Trophoblast cell (in vitro differentiated cells and primary cell): ENCODE results near the gene RFX1.
A peak's percentile ranks its signal among the peaks of the same experiment; 100 is the strongest.
"Not testable (repeated sequence)": the region's sequence is repeated elsewhere in the genome, so short reads cannot be mapped to it uniquely, and the experiment has no call there.

Experiments used
- DNase-seq, 2 donors: peaks; one replicate each; pipeline ENCODE4 v3.0.0-alpha.2; 2016
- H2AFZ ChIP-seq: 2 replicates; pipeline ENCODE4 v1.6.1; 2013; ENCODE audit warnings: low read length, moderate library complexity, mild to moderate bottlenecking; ENCODE audit not compliant: insufficient read depth, poor library complexity
- H2AK5ac ChIP-seq: 2 replicates; pipeline ENCODE4 v1.6.1; 2013; ENCODE audit warnings: mild to moderate bottlenecking, low read length
- H2BK120ac ChIP-seq: 2 replicates; pipeline ENCODE4 v1.6.1; 2013; ENCODE audit warnings: low read length, mild to moderate bottlenecking, moderate library complexity; ENCODE audit not compliant: insufficient read depth, poor library complexity
- H2BK12ac ChIP-seq: 2 replicates; pipeline ENCODE4 v1.6.1; 2013; ENCODE audit warnings: mild to moderate bottlenecking, low read length, moderate library complexity
- H2BK5ac ChIP-seq: 2 replicates; pipeline ENCODE4 v1.6.1; 2013; ENCODE audit warnings: low read length, low read depth, moderate library complexity, mild to moderate bottlenecking; ENCODE audit not compliant: poor library complexity
- H3K14ac ChIP-seq: 2 replicates; pipeline ENCODE4 v1.6.1; 2013; ENCODE audit warnings: mild to moderate bottlenecking, low read length
- H3K18ac ChIP-seq: 2 replicates; pipeline ENCODE4 v1.6.1; 2013; ENCODE audit warnings: mild to moderate bottlenecking, low read length
- H3K23ac ChIP-seq: 2 replicates; pipeline ENCODE4 v1.6.1; 2013; ENCODE audit warnings: low read length
- H3K27ac ChIP-seq: 2 replicates; pipeline ENCODE4 v1.5.1; 2013; ENCODE audit warnings: low read depth, mild to moderate bottlenecking, inconsistent platforms, low read length, moderate library complexity
- H3K27me3 ChIP-seq: 2 replicates; pipeline ENCODE4 v1.6.1; 2013; ENCODE audit warnings: inconsistent platforms, mild to moderate bottlenecking, low read length, moderate library complexity; ENCODE audit not compliant: insufficient read depth
- H3K36me3 ChIP-seq, 2 experiments: 1 replicate in 1 of 2; 2 replicates in 1 of 2; pipeline ENCODE4 v1.6.1; 2013; ENCODE audit warnings: low read length in 2 of 2, mild to moderate bottlenecking in 2 of 2, moderate library complexity in 1 of 2; ENCODE audit not compliant: insufficient read depth in 2 of 2, control insufficient read depth in 1 of 2
- H3K4ac ChIP-seq: 2 replicates; pipeline ENCODE4 v1.6.1; 2013; ENCODE audit warnings: low read depth, mild to moderate bottlenecking, low read length, moderate library complexity
- H3K4me1 ChIP-seq, 2 experiments: 1 replicate in 1 of 2; 2 replicates in 1 of 2; pipeline ENCODE4 v1.6.1; 2013; ENCODE audit warnings: low read length in 2 of 2, mild to moderate bottlenecking in 2 of 2, moderate library complexity in 1 of 2; ENCODE audit not compliant: insufficient read depth in 2 of 2, control insufficient read depth in 1 of 2
- H3K4me2 ChIP-seq: 2 replicates; pipeline ENCODE4 v1.6.1; 2013; ENCODE audit warnings: inconsistent platforms, mild to moderate bottlenecking, low read length, moderate library complexity
- H3K4me3 ChIP-seq: 2 replicates; pipeline ENCODE4 v1.5.1; 2013; ENCODE audit warnings: mild to moderate bottlenecking, low read depth, low read length, inconsistent platforms
- H3K79me1 ChIP-seq: one replicate; pipeline ENCODE4 v1.6.1; 2013; ENCODE audit warnings: low read length
- H3K79me2 ChIP-seq: 2 replicates; pipeline ENCODE4 v1.6.1; 2013; ENCODE audit warnings: low read length, mild to moderate bottlenecking; ENCODE audit not compliant: control insufficient read depth, insufficient read depth, poor library complexity
- H3K9ac ChIP-seq: 2 replicates; pipeline ENCODE4 v1.6.1; 2013; ENCODE audit warnings: mild to moderate bottlenecking, low read length
- H3K9me3 ChIP-seq: 2 replicates; pipeline ENCODE4 v1.6.1; 2013; ENCODE audit warnings: low read depth, mild to moderate bottlenecking, control low read depth, inconsistent platforms, low read length; ENCODE audit not compliant: insufficient read depth
- H4K12ac ChIP-seq: 2 replicates; pipeline ENCODE4 v1.6.1; 2013; ENCODE audit warnings: low read depth, mild to moderate bottlenecking, low read length, moderate library complexity
- H4K8ac ChIP-seq: 2 replicates; pipeline ENCODE4 v1.6.1; 2013; ENCODE audit warnings: low read depth, mild to moderate bottlenecking, low read length, moderate library complexity
- H4K91ac ChIP-seq: one replicate; pipeline ENCODE4 v1.6.1; 2013; ENCODE audit warnings: low read depth, mild to moderate bottlenecking, low read length, moderate library complexity
- WGBS: extraction: QIAGEN DNeasy Blood & Tissue Kit; methylation state at CpG from one replicate; pipeline ENCODE4 v1.1.7; 2013; ENCODE audit warnings: missing lambda C conversion rate; ENCODE audit not compliant: insufficient read length, insufficient coverage; ENCODE audit errors: extremely low coverage; 5-methylcytosine and 5-hydroxymethylcytosine counted together

The RFX1 gene

DNA sequence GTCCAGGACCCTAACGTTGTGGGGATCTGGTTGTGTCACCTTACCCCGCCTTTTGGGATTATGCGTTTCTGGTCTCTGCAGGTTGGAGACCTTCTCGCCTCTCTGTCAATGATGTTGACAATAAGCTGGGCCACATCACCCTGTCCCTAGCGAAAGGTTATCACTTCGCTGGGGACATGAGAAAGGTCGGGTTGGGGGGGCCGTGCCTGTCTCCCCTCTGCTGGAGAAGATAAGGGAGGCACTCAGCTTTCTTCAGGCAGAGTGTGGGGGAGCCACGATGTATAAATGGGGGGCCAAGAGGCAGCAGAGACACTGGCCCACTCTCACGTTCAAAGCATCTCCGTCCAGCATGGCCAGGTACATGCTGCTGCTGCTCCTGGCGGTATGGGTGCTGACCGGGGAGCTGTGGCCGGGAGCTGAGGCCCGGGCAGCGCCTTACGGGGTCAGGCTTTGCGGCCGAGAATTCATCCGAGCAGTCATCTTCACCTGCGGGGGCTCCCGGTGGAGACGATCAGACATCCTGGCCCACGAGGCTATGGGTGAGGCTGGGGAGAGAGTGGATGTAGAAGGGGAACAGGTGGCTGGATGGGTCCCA, 21.8 kb upstream of the RFX1 start, which contains the start of gene RLN3:
Gene RLN3 (plus strand): TSS at position 293 of the 595 bp plus-strand sequence. CDS start 57 bp downstream, at position 350.
- Histone ChIP-seq H2AFZ (no peak within 1 kb of the TSS), H2AK5ac (no peak within 1 kb of the TSS), H3K27me3 (no peaks in the 10 kb centered on the region), H4K91ac (no peak within 1 kb of the TSS), H3K18ac (no peak within 1 kb of the TSS), H3K27ac (no peak within 1 kb of the TSS), H3K4me3 (no peak within 1 kb of the TSS), H3K9me3 (no peaks in the 10 kb centered on the region), H4K8ac (no peak within 1 kb of the TSS), H3K4ac (no peak within 1 kb of the TSS), H2BK120ac (no peak within 1 kb of the TSS), H3K4me1 (peaks cover 3% of the 10 kb centered on the region in 2 experiments), H2BK12ac (no peak within 1 kb of the TSS), H4K12ac (no peak within 1 kb of the TSS), H3K79me2 (peaks cover 3% of the 10 kb centered on the region), H3K36me3 (no peaks in the 10 kb centered on the region), H3K14ac (no peak within 1 kb of the TSS), H3K4me2 (no peak within 1 kb of the TSS), H3K79me1 (peaks cover 9% of the 10 kb centered on the region), H3K9ac (no peak within 1 kb of the TSS), H2BK5ac (no peak within 1 kb of the TSS), H3K23ac (no peak within 1 kb of the TSS)
- no CpG with 5 or more reads among the region's 24 CpGs for WGBS
- DNase-seq, result no peak

DNA sequence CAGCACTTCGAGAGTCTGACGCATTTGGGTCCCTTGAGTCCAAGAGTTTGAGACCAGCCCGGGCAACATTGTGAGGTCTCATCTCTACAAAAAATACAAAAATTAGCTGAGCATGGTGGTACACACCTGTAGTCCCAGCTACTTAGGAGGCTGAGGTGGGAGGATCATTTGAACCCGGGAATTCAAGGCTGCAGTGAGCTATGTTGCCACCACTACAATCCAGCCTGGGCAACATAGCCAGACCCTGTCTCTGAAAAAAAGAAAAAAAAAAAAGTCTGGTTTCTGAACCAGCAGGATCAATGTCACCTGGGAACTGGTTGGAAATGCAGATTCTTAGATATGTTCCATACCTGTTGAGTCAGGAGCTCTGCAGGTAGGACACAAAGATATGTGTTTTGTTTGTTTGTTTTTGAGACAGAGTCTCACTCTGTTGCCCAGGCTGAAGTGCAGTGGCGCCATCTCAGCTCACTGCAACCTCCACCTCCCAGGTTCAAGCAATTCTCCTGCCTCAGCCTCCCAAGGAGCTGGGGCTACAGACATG, 20.6 kb upstream of the RFX1 start:
- not testable (repeated sequence) for H3K9ac ChIP-seq, H2BK5ac ChIP-seq, H3K79me2 ChIP-seq, H4K8ac ChIP-seq, H2BK12ac ChIP-seq, H4K91ac ChIP-seq, H2AFZ ChIP-seq, H3K23ac ChIP-seq, H3K18ac ChIP-seq, H3K79me1 ChIP-seq, H2AK5ac ChIP-seq, H3K9me3 ChIP-seq, H3K4me3 ChIP-seq, H3K27ac ChIP-seq, H3K4me1 ChIP-seq, H4K12ac ChIP-seq, H3K14ac ChIP-seq, H3K4ac ChIP-seq, H3K36me3 ChIP-seq, H3K4me2 ChIP-seq, H2BK120ac ChIP-seq, H3K27me3 ChIP-seq
- WGBS, result no CpG with 5 or more reads among the region's 5 CpGs
- peak; percentile 68 to 92 for DNase-seq

DNA sequence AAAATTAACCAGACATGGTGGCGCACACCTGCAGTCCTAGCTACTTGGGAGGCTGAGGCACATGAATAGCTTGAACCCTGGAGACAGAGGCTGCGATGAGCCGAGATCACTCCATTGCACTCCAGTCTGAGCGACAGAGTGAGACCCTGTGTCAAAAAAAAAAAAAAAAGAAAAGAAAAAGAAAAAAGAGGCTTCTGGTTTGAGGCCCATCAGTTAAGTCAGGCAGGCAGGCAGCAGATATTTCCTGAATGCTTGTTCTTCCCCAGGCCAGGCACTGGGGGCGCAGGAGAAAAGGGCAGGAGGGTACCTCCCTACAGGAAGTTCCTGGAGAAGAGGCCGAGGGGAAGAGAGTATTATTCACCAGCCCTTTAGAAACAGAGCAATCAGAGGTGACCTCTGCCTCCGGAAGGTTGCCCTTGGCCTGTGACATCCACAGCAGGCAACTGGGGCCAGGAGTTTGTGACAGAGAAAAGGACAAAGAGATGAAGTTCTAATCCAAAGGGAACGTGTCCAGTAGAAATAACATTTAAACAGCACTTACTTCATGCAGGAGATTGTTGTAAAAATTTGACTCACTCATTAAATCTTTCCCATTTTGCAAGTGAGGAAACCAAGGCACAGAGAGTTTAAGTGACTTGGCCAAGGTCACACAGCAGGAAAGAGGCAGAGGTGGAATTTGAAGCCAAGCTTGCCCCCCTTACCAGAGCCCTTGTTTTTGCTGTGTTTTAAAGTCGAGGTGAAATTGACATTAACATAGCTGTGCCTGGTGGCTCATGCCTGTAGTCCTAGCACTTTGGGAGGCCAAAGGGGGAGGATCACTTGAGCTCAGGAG, 17.5 kb upstream of the RFX1 start:
- Histone ChIP-seq H3K14ac (no peak overlapping the region), H3K79me1 (peaks cover 2% of the 10 kb centered on the region), H3K4me2 (no peak overlapping the region), H3K4ac (no peak overlapping the region), H3K36me3 (no peaks in the 10 kb centered on the region), H3K9ac (no peak overlapping the region), H3K27ac (no peak overlapping the region), H2BK5ac (no peak overlapping the region), H4K8ac (peak overlapping the region; percentile 74), H3K4me3 (no peak overlapping the region), H3K18ac (no peak overlapping the region), H3K79me2 (no peaks in the 10 kb centered on the region), H2BK12ac (no peak overlapping the region), H4K91ac (peak overlapping the region; percentile 18), H3K4me1 (no peaks in the 10 kb centered on the region), H4K12ac (peak overlapping the region; percentile 68), H3K27me3 (no peaks in the 10 kb centered on the region), H2BK120ac (no peak overlapping the region), H2AK5ac (no peak overlapping the region), H3K23ac (no peak overlapping the region), H2AFZ (peak overlapping the region; percentile 59), H3K9me3 (no peaks in the 10 kb centered on the region)
- no peak for DNase-seq
- WGBS, result no CpG with 5 or more reads among the region's 9 CpGs

DNA sequence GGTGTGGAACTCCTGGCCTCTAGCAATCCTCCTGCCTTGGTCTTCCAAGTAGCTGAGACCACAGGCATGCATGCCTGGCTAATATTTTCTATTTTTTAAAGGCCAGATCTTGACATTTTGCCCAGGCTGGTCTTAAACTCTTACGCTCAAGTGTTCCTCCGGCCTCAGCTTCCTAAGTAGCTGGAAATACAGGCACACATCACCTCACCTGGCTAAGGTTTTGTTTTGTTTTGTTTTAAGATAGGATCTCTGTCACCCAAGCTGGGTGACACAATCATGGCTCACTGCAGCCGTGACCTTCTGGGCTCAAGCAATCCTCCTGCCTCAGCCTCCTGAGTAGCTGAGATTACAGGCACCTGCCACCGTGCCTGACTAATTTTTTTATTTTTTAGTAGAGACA, 16.3 kb upstream of the RFX1 start:
- Histone ChIP-seq H4K91ac (no peak overlapping the region), H3K4me2 (no peak overlapping the region), H3K4me1 (peaks cover 0 to 2% of the 10 kb centered on the region in 2 experiments), H3K4me3 (no peak overlapping the region), H4K12ac (no peak overlapping the region), H3K14ac (no peak overlapping the region), H2BK12ac (peak overlapping the region; percentile 30), H3K4ac (no peak overlapping the region), H3K79me2 (no peaks in the 10 kb centered on the region), H3K36me3 (no peaks in the 10 kb centered on the region), H2BK120ac (no peak overlapping the region), H3K18ac (no peak overlapping the region), H3K79me1 (peaks cover 2% of the 10 kb centered on the region), H2AK5ac (no peak overlapping the region), H2AFZ (no peak overlapping the region), H3K9me3 (no peaks in the 10 kb centered on the region), H3K9ac (no peak overlapping the region), H4K8ac (no peak overlapping the region), H2BK5ac (no peak overlapping the region), H3K27me3 (no peaks in the 10 kb centered on the region), H3K27ac (no peak overlapping the region), H3K23ac (no peak overlapping the region)
- DNase-seq, result peak; percentile 58 to 84
- no CpG with 5 or more reads among the region's 4 CpGs for WGBS
